GM21515 (cell line): ENCODE results near the gene FSCN2.

ENCODE experiments used
- ATAC-seq: cut with Tn5 transposase; IDR thresholded peaks from one replicate; pipeline ENCODE4 v1.9.1; 2021; ENCODE audit not compliant: unreplicated experiment

Gene FSCN2

GRCh38 chr17:81552244-81553017, 24.3 kb downstream of the FSCN2 start, which contains the start of gene FAAP100:
Gene FAAP100, minus strand, starts transcription at chr17:81552353. Its CDS starts 23 bp downstream, at chr17:81552330.
- peak; percentile 46 for ATAC-seq

GRCh38 chr17:81553018-81553615, 24.9 kb downstream of the FSCN2 start:
- peak; percentile 31 for ATAC-seq

- no peak for ATAC-seq
Measured at GRCh38 chr17:81553616-81554181, 25.5 kb downstream of the FSCN2 start.

GRCh38 chr17:81556175-81556691, 28.1 kb downstream of the FSCN2 start:
- ATAC-seq: no peak

GRCh38 chr17:81556863-81557262, 28.7 kb downstream of the FSCN2 start:
- no peak for ATAC-seq

- no peak for ATAC-seq
Measured at GRCh38 chr17:81557276-81558114, 29.3 kb downstream of the FSCN2 start.

- ATAC-seq: no peak
Measured at GRCh38 chr17:81558115-81558468, 29.9 kb downstream of the FSCN2 start.

GRCh38 chr17:81558941-81559806, 31.0 kb downstream of the FSCN2 start:
- no peak for ATAC-seq

GRCh38 chr17:81561494-81561885, 33.3 kb downstream of the FSCN2 start:
- ATAC-seq: no peak

GRCh38 chr17:81563861-81564586, 35.8 kb downstream of the FSCN2 start:
- ATAC-seq: no peak

GRCh38 chr17:81564778-81565177, 36.6 kb downstream of the FSCN2 start:
- ATAC-seq: no peak

GRCh38 chr17:81565231-81565630, 37.1 kb downstream of the FSCN2 start:
- ATAC-seq: no peak

- no peak for ATAC-seq
Measured at GRCh38 chr17:81566461-81567126, 38.4 kb downstream of the FSCN2 start.

GRCh38 chr17:81567191-81567590, 39.0 kb downstream of the FSCN2 start:
- ATAC-seq: no peak

GRCh38 chr17:81568416-81568815, 40.2 kb downstream of the FSCN2 start:
- no peak for ATAC-seq

GRCh38 chr17:81569986-81570514, 41.9 kb downstream of the FSCN2 start:
- ATAC-seq: no peak

GRCh38 chr17:81570964-81571363, 42.8 kb downstream of the FSCN2 start:
- ATAC-seq: no peak

- ATAC-seq: no peak
Measured at GRCh38 chr17:81572563-81573168, 44.5 kb downstream of the FSCN2 start.
